Gastroesophageal sphincter (tissue), 4 donors: ENCODE data around the gene CADPS2. TPM values are rescaled to one million over a fixed set of nuclear protein-coding genes. Genes with fewer than 3 reads are reported as not detected.

Source experiments
- ATAC-seq: fragments of 150-250 bp; one replicate; pipeline ENCODE4 v1.9.1; 2016; ENCODE audit warnings: mild to moderate bottlenecking, moderate library complexity
- H3K27ac ChIP-seq, 4 donors: fragments of 200-600 bp; sonication (generic) in 3 of 4; 1 replicate in 3 of 4; 2 replicates in 1 of 4; pipeline ENCODE4 v1.5.1; 2016 to 2019
- H3K27me3 ChIP-seq: fragments of 200-600 bp; sonication (generic); one replicate; pipeline ENCODE4 v1.5.1; 2019
- H3K36me3 ChIP-seq, 2 donors: fragments of 200-600 bp; sonication (generic); one replicate each; pipeline ENCODE4 v1.5.1; 2019; ENCODE audit warnings: control low read depth in 1 of 2
- H3K4me1 ChIP-seq, 3 donors: fragments of 200-600 bp; sonication (generic); 1 replicate in 2 of 3; 2 replicates in 1 of 3; pipeline ENCODE4 v1.5.1; 2016 to 2019; ENCODE audit warnings: control low read depth in 2 of 3
- H3K4me3 ChIP-seq, 2 donors: fragments of 200-600 bp; sonication (generic); one replicate each; pipeline ENCODE4 v1.5.1; 2019; ENCODE audit warnings: mild to moderate bottlenecking in 1 of 2, moderate library complexity in 1 of 2
- H3K9me3 ChIP-seq, 3 donors: fragments of 200-600 bp; sonication (generic); one replicate each; pipeline ENCODE4 v1.5.1; 2017 to 2019; ENCODE audit warnings: control low read depth in 2 of 3
- CTCF ChIP-seq, 4 experiments: fragments of 200-600 bp in 2 of 4; fragments of 450-650 bp in 2 of 4; sonication (generic) in 1 of 4; IDR thresholded peaks; one replicate each; pipeline ENCODE4 v1.5.1; 2017 to 2019; ENCODE audit warnings: antibody characterized with exemption in 4 of 4, mild to moderate bottlenecking in 2 of 4, moderate library complexity in 2 of 4
- EP300 ChIP-seq: sonication (generic); formaldehyde crosslinking; IDR thresholded peaks from one replicate; pipeline ENCODE4 v1.6.1; 2017; ENCODE audit warnings: antibody characterized with exemption, mild to moderate bottlenecking
- POLR2A ChIP-seq, 2 donors: fragments of 450-650 bp; IDR thresholded peaks; one replicate each; pipeline ENCODE4 v1.6.1; 2017; ENCODE audit warnings: antibody characterized with exemption in 2 of 2, mild to moderate bottlenecking in 2 of 2, moderate library complexity in 1 of 2
- POLR2AphosphoS5 ChIP-seq: sonication (generic); formaldehyde crosslinking; IDR thresholded peaks from one replicate; pipeline ENCODE4 v1.6.1; 2017; ENCODE audit warnings: antibody characterized with exemption
- WGBS, 2 donors: methylation state at CpG; one replicate each; pipeline ENCODE4 v1.1.5; 2018; ENCODE audit warnings: low coverage in 1 of 2; 5-methylcytosine and 5-hydroxymethylcytosine counted together
- total RNA-seq, 4 donors: library from RNA; depleted of rRNA; stranded (reverse); fragments of >200 nt; gene quantifications; one replicate each; pipeline ENCODE4 v1.1.0, GENCODE V29; 2016

CADPS2 gene
- total RNA-seq, 4 donors from 2014 or later: 20.3 to 205 (median 138) TPM

- Histone ChIP-seq H3K4me3 (peak overlapping the region in 1 of 2 donors; percentile 22), H3K36me3 (no peaks in the 10 kb centered on the region), H3K27ac (no peak overlapping the region), H3K27me3 (peaks cover 69% of the 10 kb centered on the region), H3K4me1 (peaks cover 0 to 38% (median 14%) of the 10 kb centered on the region in 3 donors), H3K9me3 (peaks cover 0 to 10% (median 0%) of the 10 kb centered on the region in 3 donors)
- TF ChIP-seq CTCF (IDR thresholded peaks at IDR 0.05) (no peak), EP300 (no peak), POLR2AphosphoS5 (no peak), POLR2A (IDR thresholded peaks at IDR 0.05) (no peak)
- ATAC-seq: no peak
- 7 to 9% methylated on average over 8 to 22 of the region's 25 CpGs for WGBS, 2 donors
Observed at GRCh38 chr7:122315507-122316466, 570.5 kb downstream of the CADPS2 start.

GRCh38 chr7:122314284-122314683, 572.0 kb downstream of the CADPS2 start:
- Histone ChIP-seq H3K4me1 (peaks cover 0 to 51% (median 24%) of the 10 kb centered on the region in 3 donors), H3K27ac (no peak overlapping the region), H3K4me3 (no peak overlapping the region), H3K27me3 (peaks cover 84% of the 10 kb centered on the region), H3K9me3 (peaks cover 0 to 10% (median 0%) of the 10 kb centered on the region in 3 donors), H3K36me3 (no peaks in the 10 kb centered on the region)
- no peak for ATAC-seq
- WGBS, 2 donors: 22 to 26% methylated on average over 4 of the region's 4 CpGs
- TF ChIP-seq CTCF (IDR thresholded peaks at IDR 0.05): no peak
- no peak for TF ChIP-seq POLR2A (IDR thresholded peaks at IDR 0.05)
- no peak for TF ChIP-seq POLR2AphosphoS5
- no peak for TF ChIP-seq EP300

- TF ChIP-seq EP300 (no peak), POLR2AphosphoS5 (no peak), POLR2A (IDR thresholded peaks at IDR 0.05) (no peak), CTCF (IDR thresholded peaks at IDR 0.05) (no peak)
- no peak overlapping the region for H3K4me3 ChIP-seq
- ATAC-seq: no peak
- WGBS, 2 donors: 38% methylated on average over 2 of the region's 3 CpGs; no CpG with 5 or more reads in 1 of the 2 donors
- H3K4me1 ChIP-seq: peaks cover 0 to 51% (median 24%) of the 10 kb centered on the region in 3 donors
- H3K27ac ChIP-seq: no peak overlapping the region
- peaks cover 99% of the 10 kb centered on the region for H3K27me3 ChIP-seq
- peaks cover 0 to 10% (median 0%) of the 10 kb centered on the region in 3 donors for H3K9me3 ChIP-seq
- H3K36me3 ChIP-seq: no peaks in the 10 kb centered on the region
Observed at GRCh38 chr7:122312789-122313188, 573.5 kb downstream of the CADPS2 start.

GRCh38 chr7:122311734-122312450, 574.4 kb downstream of the CADPS2 start:
- Histone ChIP-seq H3K27ac (no peak overlapping the region), H3K9me3 (peaks cover 0 to 10% (median 0%) of the 10 kb centered on the region in 3 donors), H3K36me3 (no peaks in the 10 kb centered on the region), H3K4me3 (peak overlapping the region in 1 of 2 donors; percentile 24), H3K27me3 (peaks cover 100% of the 10 kb centered on the region), H3K4me1 (peaks cover 0 to 52% (median 22%) of the 10 kb centered on the region in 3 donors)
- ATAC-seq: no peak
- 7 to 9% methylated on average over 4 to 30 of the region's 34 CpGs for WGBS, 2 donors
- TF ChIP-seq CTCF (IDR thresholded peaks at IDR 0.05) (no peak), POLR2A (IDR thresholded peaks at IDR 0.05) (no peak), POLR2AphosphoS5 (no peak), EP300 (no peak)
